K562 (cell line): ENCODE results near the gene SMG7. TPM values are rescaled to one million over a fixed set of nuclear protein-coding genes. Genes with fewer than 3 reads are reported as not detected.

ENCODE experiments used
- ARID1B ChIP-seq: fragments of 450-650 bp; IDR thresholded peaks from 2 replicates; pipeline ENCODE4 v1.6.1; 2016; ENCODE audit warnings: antibody characterized with exemption, mild to moderate bottlenecking, inconsistent platforms
- ATF3 ChIP-seq, 2 experiments: fragments of 450-650 bp in 1 of 2; sonication (generic) in 1 of 2; formaldehyde crosslinking in 1 of 2; IDR thresholded peaks in 1 of 2; conservative IDR thresholded peaks in 1 of 2; 2 replicates each; pipeline versions ENCODE4 v1.6.1 to v1.8.1; 2016 to 2023; ENCODE audit warnings: mild to moderate bottlenecking in 2 of 2, moderate library complexity in 2 of 2, inconsistent platforms in 1 of 2, missing genetic modification reagents in 1 of 2
- BCOR ChIP-seq: fragments of 450-650 bp; IDR thresholded peaks from 2 replicates; pipeline ENCODE4 v1.6.1; 2016
- CBX2 ChIP-seq: fragments of 200-600 bp; sonication (generic); IDR thresholded peaks from one replicate; pipeline ENCODE4 v1.6.1; 2012; ENCODE audit warnings: mild to moderate bottlenecking, low read length, inconsistent platforms; ENCODE audit not compliant: insufficient read depth, poor library complexity, severe bottlenecking
- CEBPB ChIP-seq: fragments of 450-650 bp; IDR thresholded peaks from 2 replicates; pipeline ENCODE4 v1.6.1; 2016; ENCODE audit warnings: missing genetic modification characterization, missing compliant biosample characterization
- CEBPG ChIP-seq, 3 experiments: fragments of 200-800 bp in 1 of 3; sonication (Bioruptor generic) in 1 of 3; sonication (generic) in 1 of 3; formaldehyde crosslinking in 1 of 3; IDR thresholded peaks in 2 of 3; conservative IDR thresholded peaks in 1 of 3; 2 replicates each; pipeline versions ENCODE4 v1.6.1 to v1.8.0; 2016 to 2022; ENCODE audit warnings: missing compliant biosample characterization in 2 of 3, missing genetic modification characterization in 2 of 3, mild to moderate bottlenecking in 1 of 3, missing genetic modification reagents in 1 of 3
- DACH1 ChIP-seq: fragments of 450-650 bp; IDR thresholded peaks from 2 replicates; pipeline ENCODE4 v1.6.1; 2018; ENCODE audit not compliant: partially characterized antibody
- ETV6 ChIP-seq, 3 experiments: fragments of 150-350 bp in 1 of 3; sonication (generic) in 1 of 3; formaldehyde crosslinking in 1 of 3; IDR thresholded peaks; 2 replicates each; pipeline versions ENCODE4 v1.6.1 to v1.8.0; 2014 to 2022; ENCODE audit warnings: borderline replicate concordance in 2 of 3, low read depth in 2 of 3, antibody characterized with exemption in 1 of 3, low read length in 1 of 3, mild to moderate bottlenecking in 1 of 3, missing genetic modification reagents in 1 of 3
- FUS ChIP-seq: fragments of 200-400 bp; formaldehyde crosslinking; optimal IDR thresholded peaks from 2 replicates; pipeline ENCODE3; 2017; ENCODE audit warnings: low read depth, low read length
- JUND ChIP-seq, 2 experiments: IDR thresholded peaks; 2 replicates in 1 of 2; 3 replicates in 1 of 2; pipeline ENCODE4 v1.6.1; 2011; ENCODE audit warnings: borderline replicate concordance in 2 of 2, low read depth in 2 of 2, low read length in 2 of 2, improper control_type of control experiment in 1 of 2, missing biosample characterization in 1 of 2, missing genetic modification characterization in 1 of 2, missing genetic modification reagents in 1 of 2
- KDM1A ChIP-seq, 2 experiments: fragments of 450-650 bp; IDR thresholded peaks; 2 replicates each; pipeline ENCODE4 v1.6.1; 2016; ENCODE audit warnings: mild to moderate bottlenecking in 2 of 2
- SMARCE1 ChIP-seq: fragments of 450-650 bp; IDR thresholded peaks from 2 replicates; pipeline ENCODE4 v1.7.1; 2016; ENCODE audit warnings: mild to moderate bottlenecking
- ZNF121 ChIP-seq: sonication (generic); formaldehyde crosslinking; conservative IDR thresholded peaks from 2 replicates; pipeline ENCODE4 v1.8.0; 2022; ENCODE audit warnings: missing genetic modification reagents
- ZNF79 ChIP-seq: fragments of 250-450 bp; sonication (Bioruptor Pico); IDR thresholded peaks from 2 replicates; pipeline ENCODE4 v1.4.0; 2020; ENCODE audit warnings: low read depth, mild to moderate bottlenecking, moderate library complexity
- polyA plus RNA-seq, 8 experiments: library from polyadenylated mRNA; depleted of rRNA in 4 of 8; stranded (reverse) in 5 of 8; unstranded in 3 of 8; fragments of >200 nt; fragmentation: Nextera tagmentation in 2 of 8; fragmentation: Illumina TruSeq in 1 of 8; extraction: Ambion mirVana in 2 of 8; extraction: Trizol in 1 of 8; gene quantifications; 2 replicates each; pipeline versions ENCODE4 v1.2.1 to v1.2.3, GENCODE V29; 2011 to 2014; ENCODE audit warnings: inconsistent platforms in 1 of 8, missing spikeins in 1 of 8
- total RNA-seq, 7 experiments: library from RNA; depleted of rRNA in 6 of 7; stranded (reverse); fragments of >200 nt in 6 of 7; fragmentation: Illumina TruSeq in 2 of 7; extraction: Trizol in 2 of 7; gene quantifications; 2 replicates each; pipeline versions ENCODE4 v1.2.1 to v1.2.3, GENCODE V29; 2011 to 2021; ENCODE audit warnings: low replicate concordance in 1 of 7

The SMG7 gene
- total and polyA plus RNA-seq, 9 of the 15 experiments (the other 6 are each of a cell fraction or from before 2014, with no cell fraction given), result 12.4 to 74.6 (median 29.0) TPM

GRCh38 chr1:183493540-183494245, 21.4 kb downstream of the SMG7 start (continued):
- TF ChIP-seq CEBPG (CRISPR knock-in tag; IDR thresholded peaks at IDR 0.05), result peak; percentile 67
- TF ChIP-seq CEBPG (tag; conservative IDR thresholded peaks at IDR 0.05 in 1 of 2, IDR thresholded peaks at IDR 0.05 in 1 of 2), result peak in 1 of 2 experiments; percentile 53; a peak in 2 of 4 replicates
- TF ChIP-seq CBX2, result no peak
- peak; percentile 79 for TF ChIP-seq ATF3 (IDR thresholded peaks at IDR 0.05)
- TF ChIP-seq ATF3 (CRISPR knock-in tag; conservative IDR thresholded peaks at IDR 0.05), result no peak
- peak; percentile 78 for TF ChIP-seq JUND (IDR thresholded peaks at IDR 0.05; ENCODE audit: borderline replicate concordance, low read depth, low read length)
- peak; percentile 56; the same call in 1 of the 3 replicates for TF ChIP-seq JUND (tag; IDR thresholded peaks at IDR 0.05; ENCODE audit: borderline replicate concordance, low read depth, low read length)
- TF ChIP-seq ETV6 (IDR thresholded peaks at IDR 0.05; ENCODE audit: borderline replicate concordance in 1 of 2, low read depth in 2 of 2, low read length in 1 of 2), result no peak
- TF ChIP-seq ETV6 (CRISPR knock-in tag; IDR thresholded peaks at IDR 0.05; ENCODE audit: borderline replicate concordance), result no peak
- TF ChIP-seq BCOR, result peak; percentile 45; the same call in 1 of the 2 replicates
- TF ChIP-seq DACH1, result peak; percentile 7
- peak; percentile 97 for TF ChIP-seq ZNF121 (CRISPR knock-in tag)
- 0 out of 2 replicates have a peak, but pooled peaks have one; percentile 53 for TF ChIP-seq SMARCE1
- peak; percentile 68 for TF ChIP-seq ARID1B
- no peak for TF ChIP-seq FUS
- TF ChIP-seq CEBPB (tag), result peak; percentile 91
- no peak for TF ChIP-seq ZNF79 (CRISPR knock-in tag)
- TF ChIP-seq KDM1A (IDR thresholded peaks at IDR 0.05), result peak; percentile 47 to 66; a peak in 2 of 4 replicates
- TF ChIP-seq, all 486 proteins: peak for 18
